HL-60 (cell line): Measurements from ENCODE around the gene PTPRG.

Experiments
- DNase-seq, 2 experiments: peaks; one replicate each; pipeline ENCODE4 v3.0.0-alpha.2; 2010 to 2020; ENCODE audit warnings: low read depth in 1 of 2, low spot score in 1 of 2
- H3K27ac ChIP-seq: fragments of 250-450 bp; sonication (Bioruptor Pico); replicated peaks from 2 replicates; pipeline ENCODE4 v1.5.1; 2020; ENCODE audit warnings: mild to moderate bottlenecking, moderate library complexity
- H3K27me3 ChIP-seq: fragments of 250-450 bp; sonication (Bioruptor Pico); 2 replicates; pipeline ENCODE4 v1.5.1; 2021; ENCODE audit warnings: mild to moderate bottlenecking, moderate library complexity; ENCODE audit not compliant: insufficient read depth, poor library complexity, severe bottlenecking
- H3K4me3 ChIP-seq: replicated peaks from 2 replicates; pipeline ENCODE4 v1.5.1; 2011; ENCODE audit warnings: mild to moderate bottlenecking, control low read depth, low read length; ENCODE audit not compliant: insufficient read depth
- GABPA ChIP-seq: IDR thresholded peaks from 2 replicates; pipeline ENCODE4 v1.6.1; 2012; ENCODE audit warnings: low read depth
- POLR2AphosphoS5 ChIP-seq: IDR thresholded peaks from 2 replicates; pipeline ENCODE4 v1.6.1; 2012; ENCODE audit warnings: low read depth
- SPI1 ChIP-seq: IDR thresholded peaks from 2 replicates; pipeline ENCODE4 v1.6.1; 2012; ENCODE audit warnings: low read depth, mild to moderate bottlenecking, borderline replicate concordance
- TF ChIP-seq, protein P1 (sequence below): IDR thresholded peaks from 2 replicates; pipeline ENCODE4 v1.6.1; 2012; ENCODE audit warnings: low read depth; ENCODE audit not compliant: insufficient replicate concordance
- TF ChIP-seq, protein P2 (sequence below): IDR thresholded peaks from one replicate; pipeline ENCODE4 v1.5.1; 2011; ENCODE audit warnings: low read length, control low read depth, inconsistent platforms; ENCODE audit not compliant: insufficient read depth

The PTPRG gene

DNA sequence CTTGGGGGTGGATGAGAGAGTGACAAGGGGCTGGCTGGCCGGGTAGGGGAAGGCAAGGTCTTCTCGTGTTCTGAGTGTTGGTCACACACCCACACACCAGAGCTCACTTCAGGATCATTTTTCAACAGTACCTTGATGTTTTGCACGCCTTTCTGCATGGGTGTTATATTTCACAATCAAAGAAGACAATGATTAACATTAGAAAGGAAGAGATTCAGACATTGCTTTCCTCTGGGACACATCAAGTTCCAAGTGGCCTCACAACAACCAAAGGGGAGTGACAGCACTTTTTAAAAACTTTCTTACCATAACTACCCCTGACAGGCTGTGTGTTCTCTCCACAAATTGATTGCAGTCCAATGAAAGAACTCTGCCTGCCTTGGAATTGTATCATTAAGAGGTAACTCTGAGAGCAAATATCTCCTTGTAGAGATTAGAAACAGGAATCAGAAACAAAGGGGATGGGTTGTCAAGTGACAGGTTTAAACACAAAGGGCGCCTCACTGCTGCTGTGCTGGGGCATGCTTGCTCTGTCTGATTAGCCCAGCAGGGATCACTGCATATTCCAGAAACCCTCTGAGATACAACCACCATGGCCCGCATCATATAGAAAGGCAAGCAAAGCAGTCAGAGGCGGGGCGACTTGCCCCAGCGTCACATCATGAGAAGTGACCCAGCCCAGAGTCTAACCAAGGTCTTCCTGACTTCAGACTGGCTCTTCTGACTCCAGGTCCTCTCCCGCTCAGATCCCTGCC, 581.1 kb downstream of the PTPRG start:
- Histone ChIP-seq H3K4me3 (no peak overlapping the region), H3K27ac (no peak overlapping the region), H3K27me3 (peaks cover 3% of the 10 kb centered on the region)
- TF ChIP-seq, protein P1, sequence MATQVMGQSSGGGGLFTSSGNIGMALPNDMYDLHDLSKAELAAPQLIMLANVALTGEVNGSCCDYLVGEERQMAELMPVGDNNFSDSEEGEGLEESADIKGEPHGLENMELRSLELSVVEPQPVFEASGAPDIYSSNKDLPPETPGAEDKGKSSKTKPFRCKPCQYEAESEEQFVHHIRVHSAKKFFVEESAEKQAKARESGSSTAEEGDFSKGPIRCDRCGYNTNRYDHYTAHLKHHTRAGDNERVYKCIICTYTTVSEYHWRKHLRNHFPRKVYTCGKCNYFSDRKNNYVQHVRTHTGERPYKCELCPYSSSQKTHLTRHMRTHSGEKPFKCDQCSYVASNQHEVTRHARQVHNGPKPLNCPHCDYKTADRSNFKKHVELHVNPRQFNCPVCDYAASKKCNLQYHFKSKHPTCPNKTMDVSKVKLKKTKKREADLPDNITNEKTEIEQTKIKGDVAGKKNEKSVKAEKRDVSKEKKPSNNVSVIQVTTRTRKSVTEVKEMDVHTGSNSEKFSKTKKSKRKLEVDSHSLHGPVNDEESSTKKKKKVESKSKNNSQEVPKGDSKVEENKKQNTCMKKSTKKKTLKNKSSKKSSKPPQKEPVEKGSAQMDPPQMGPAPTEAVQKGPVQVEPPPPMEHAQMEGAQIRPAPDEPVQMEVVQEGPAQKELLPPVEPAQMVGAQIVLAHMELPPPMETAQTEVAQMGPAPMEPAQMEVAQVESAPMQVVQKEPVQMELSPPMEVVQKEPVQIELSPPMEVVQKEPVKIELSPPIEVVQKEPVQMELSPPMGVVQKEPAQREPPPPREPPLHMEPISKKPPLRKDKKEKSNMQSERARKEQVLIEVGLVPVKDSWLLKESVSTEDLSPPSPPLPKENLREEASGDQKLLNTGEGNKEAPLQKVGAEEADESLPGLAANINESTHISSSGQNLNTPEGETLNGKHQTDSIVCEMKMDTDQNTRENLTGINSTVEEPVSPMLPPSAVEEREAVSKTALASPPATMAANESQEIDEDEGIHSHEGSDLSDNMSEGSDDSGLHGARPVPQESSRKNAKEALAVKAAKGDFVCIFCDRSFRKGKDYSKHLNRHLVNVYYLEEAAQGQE = no peak
- TF ChIP-seq POLR2AphosphoS5 (no peak), SPI1 (no peak)
- TF ChIP-seq, protein P2, sequence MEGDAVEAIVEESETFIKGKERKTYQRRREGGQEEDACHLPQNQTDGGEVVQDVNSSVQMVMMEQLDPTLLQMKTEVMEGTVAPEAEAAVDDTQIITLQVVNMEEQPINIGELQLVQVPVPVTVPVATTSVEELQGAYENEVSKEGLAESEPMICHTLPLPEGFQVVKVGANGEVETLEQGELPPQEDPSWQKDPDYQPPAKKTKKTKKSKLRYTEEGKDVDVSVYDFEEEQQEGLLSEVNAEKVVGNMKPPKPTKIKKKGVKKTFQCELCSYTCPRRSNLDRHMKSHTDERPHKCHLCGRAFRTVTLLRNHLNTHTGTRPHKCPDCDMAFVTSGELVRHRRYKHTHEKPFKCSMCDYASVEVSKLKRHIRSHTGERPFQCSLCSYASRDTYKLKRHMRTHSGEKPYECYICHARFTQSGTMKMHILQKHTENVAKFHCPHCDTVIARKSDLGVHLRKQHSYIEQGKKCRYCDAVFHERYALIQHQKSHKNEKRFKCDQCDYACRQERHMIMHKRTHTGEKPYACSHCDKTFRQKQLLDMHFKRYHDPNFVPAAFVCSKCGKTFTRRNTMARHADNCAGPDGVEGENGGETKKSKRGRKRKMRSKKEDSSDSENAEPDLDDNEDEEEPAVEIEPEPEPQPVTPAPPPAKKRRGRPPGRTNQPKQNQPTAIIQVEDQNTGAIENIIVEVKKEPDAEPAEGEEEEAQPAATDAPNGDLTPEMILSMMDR = no peak
- DNase-seq = no peak

DNA sequence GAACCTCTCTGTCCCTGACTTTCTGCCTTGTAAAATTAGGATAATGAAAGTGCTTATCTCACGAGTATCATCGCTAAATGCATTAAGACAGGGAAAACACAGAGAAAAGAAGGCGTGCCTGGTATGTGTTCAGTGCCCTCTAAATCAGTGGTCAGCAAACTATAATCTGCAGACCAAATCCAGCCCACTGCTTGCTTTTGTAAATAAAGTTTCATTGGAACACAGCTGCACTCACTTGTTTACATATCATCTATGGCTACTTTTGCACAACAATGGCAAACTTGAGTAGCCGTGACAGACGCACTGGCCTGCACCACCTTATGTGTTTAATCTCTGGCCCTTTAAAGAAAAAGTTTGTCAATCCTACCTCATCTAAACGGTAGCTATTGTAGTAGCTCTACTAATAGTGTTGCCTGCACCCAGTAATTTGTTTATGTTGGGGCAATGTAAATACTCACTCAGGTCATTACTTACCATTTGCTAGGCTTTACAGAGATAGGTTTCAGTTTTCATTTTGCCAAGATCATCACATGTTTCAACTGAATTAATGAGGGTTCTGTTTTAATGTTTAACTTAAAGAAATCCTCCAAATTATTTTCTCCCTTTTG, 582.6 kb downstream of the PTPRG start:
- Histone ChIP-seq H3K4me3 (no peak overlapping the region), H3K27ac (no peak overlapping the region), H3K27me3 (peaks cover 3% of the 10 kb centered on the region)
- TF ChIP-seq POLR2AphosphoS5 = no peak
- TF ChIP-seq, protein P2 = no peak
- no peak for TF ChIP-seq SPI1
- TF ChIP-seq GABPA = no peak
- TF ChIP-seq, protein P1 = no peak
- DNase-seq = no peak

DNA sequence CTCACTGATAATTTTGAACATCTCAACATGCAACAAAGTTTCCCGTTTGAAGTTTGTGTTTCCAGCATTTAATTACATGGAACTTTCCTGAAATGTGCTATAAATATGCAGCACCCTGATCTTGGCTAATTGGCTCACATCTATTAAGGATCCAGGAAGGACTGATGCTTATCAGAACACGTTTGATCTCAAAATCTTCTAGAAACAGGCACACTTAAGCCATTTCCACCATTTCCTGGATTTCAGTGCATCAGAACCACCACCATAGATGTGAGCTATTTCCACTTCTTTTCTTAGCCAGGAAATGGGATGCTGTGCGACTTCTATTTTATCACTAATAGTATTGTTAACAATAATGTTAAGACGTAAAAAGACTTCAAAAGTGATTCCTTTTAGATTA, 583.1 kb downstream of the PTPRG start:
- no peak for DNase-seq
- peaks cover 3% of the 10 kb centered on the region for H3K27me3 ChIP-seq
- no peak overlapping the region for H3K27ac ChIP-seq
- TF ChIP-seq GABPA = no peak
- TF ChIP-seq, protein P2 = no peak
- TF ChIP-seq POLR2AphosphoS5 = no peak
- TF ChIP-seq, protein P1 = no peak
- TF ChIP-seq SPI1 = no peak
- H3K4me3 ChIP-seq = no peak overlapping the region
